ENCODE results near the gene SLC22A8. TPM values are rescaled to one million over a fixed set of nuclear protein-coding genes. Genes with fewer than 3 reads are reported as not detected.

SLC22A8 gene
- polyA plus RNA-seq, 3 donors, result not detected

DNA sequence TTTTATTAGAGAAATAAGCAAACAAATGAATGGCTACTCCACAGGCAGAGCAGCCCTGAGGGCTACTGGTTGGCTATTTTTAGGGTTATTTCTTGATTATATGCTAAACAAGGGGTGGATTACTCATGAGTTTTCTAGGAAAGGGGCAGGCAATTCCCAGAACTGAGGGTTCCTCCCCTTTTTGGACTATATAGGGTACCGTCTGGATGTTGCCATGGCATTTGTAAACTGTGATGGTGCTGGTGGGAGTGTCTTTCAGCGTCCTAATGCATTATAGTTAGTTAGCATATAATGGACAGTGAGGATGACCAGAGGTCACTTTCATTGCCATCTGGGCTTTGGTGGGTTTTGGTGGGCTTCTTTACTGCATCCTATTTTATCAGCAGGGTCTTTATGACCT lies 50.1 kb downstream of the SLC22A8 start:
- TF ChIP-seq, protein P1, sequence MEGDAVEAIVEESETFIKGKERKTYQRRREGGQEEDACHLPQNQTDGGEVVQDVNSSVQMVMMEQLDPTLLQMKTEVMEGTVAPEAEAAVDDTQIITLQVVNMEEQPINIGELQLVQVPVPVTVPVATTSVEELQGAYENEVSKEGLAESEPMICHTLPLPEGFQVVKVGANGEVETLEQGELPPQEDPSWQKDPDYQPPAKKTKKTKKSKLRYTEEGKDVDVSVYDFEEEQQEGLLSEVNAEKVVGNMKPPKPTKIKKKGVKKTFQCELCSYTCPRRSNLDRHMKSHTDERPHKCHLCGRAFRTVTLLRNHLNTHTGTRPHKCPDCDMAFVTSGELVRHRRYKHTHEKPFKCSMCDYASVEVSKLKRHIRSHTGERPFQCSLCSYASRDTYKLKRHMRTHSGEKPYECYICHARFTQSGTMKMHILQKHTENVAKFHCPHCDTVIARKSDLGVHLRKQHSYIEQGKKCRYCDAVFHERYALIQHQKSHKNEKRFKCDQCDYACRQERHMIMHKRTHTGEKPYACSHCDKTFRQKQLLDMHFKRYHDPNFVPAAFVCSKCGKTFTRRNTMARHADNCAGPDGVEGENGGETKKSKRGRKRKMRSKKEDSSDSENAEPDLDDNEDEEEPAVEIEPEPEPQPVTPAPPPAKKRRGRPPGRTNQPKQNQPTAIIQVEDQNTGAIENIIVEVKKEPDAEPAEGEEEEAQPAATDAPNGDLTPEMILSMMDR (IDR thresholded peaks at IDR 0.05), result no peak
- Histone ChIP-seq H3K4me3 (replicated peaks in 1 of 3; ENCODE audit: low read depth in 2 of 3, low read length in 3 of 3) (no peak overlapping the region), H3K79me2 (ENCODE audit: insufficient read depth, low read length) (no peaks in the 10 kb centered on the region), H3K27ac (ENCODE audit: low read depth in 1 of 2, low read length in 2 of 2) (no peak overlapping the region), H3K4me2 (replicated peaks; ENCODE audit: extremely low read depth, low read length, poor library complexity, severe bottlenecking) (no peak overlapping the region), H3K9ac (ENCODE audit: insufficient read depth, low read length, poor library complexity, severe bottlenecking) (no peak overlapping the region), H3K27me3 (ENCODE audit: control insufficient read depth in 2 of 2, insufficient read depth in 2 of 2, low read length in 2 of 2) (peaks cover 5 to 14% of the 10 kb centered on the region in 2 donors), H3K36me3 (replicated peaks in 1 of 2; ENCODE audit: control insufficient read depth in 1 of 2, insufficient read depth in 2 of 2, low read length in 2 of 2) (no peaks in the 10 kb centered on the region), H3K4me1 (ENCODE audit: control insufficient read depth in 1 of 2, insufficient read depth in 2 of 2, low read length in 2 of 2) (no peaks in the 10 kb centered on the region), H4K20me1 (ENCODE audit: insufficient read depth, low read length) (no peaks in the 10 kb centered on the region), H2AFZ (ENCODE audit: insufficient read depth, low read depth, low read length, poor library complexity, severe bottlenecking) (no peak overlapping the region), H3K9me3 (replicated peaks in 1 of 2; ENCODE audit: control insufficient read depth in 1 of 2, insufficient read depth in 1 of 2, low read length in 2 of 2) (no peaks in the 10 kb centered on the region)
- Mint-ChIP-seq H3K9me3 (peaks cover 0 to 13% (median 3%) of the 10 kb centered on the region in 7 donors), H3K4me1 (no peaks in the 10 kb centered on the region), H3K27me3 (ENCODE audit: low read depth in 3 of 3) (peaks cover 6 to 32% (median 16%) of the 10 kb centered on the region in 3 donors), H3K27ac (no peak overlapping the region), H3K36me3 (no peaks in the 10 kb centered on the region), H3K4me3 (no peak overlapping the region)
- DNase-seq, result no peak
- 88% methylated on average over 1 of the region's 2 CpGs for WGBS (ENCODE audit: insufficient coverage)
- intact Hi-C loops (cut with micrococcal nuclease), result no loop called here

DNA sequence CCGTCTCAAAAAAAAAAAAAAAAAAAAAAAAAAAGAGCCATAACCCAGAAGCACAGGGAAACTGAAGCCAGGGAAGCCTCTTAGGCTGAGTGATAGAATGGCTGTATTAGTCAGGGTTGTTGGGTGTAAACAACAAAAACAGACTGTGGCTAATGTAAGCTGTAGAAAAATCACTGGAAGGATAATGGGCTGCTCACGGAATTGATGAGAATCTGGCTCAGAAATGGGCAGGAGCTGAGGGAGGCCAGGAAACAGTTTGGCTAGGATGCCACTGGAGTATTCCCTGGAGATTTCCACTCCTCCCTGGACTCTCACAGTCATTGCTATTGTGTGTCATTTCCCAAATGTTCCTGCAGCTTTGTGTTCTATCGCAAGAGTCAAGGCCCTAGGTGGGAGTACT lies 53.2 kb downstream of the SLC22A8 start:
- Histone ChIP-seq H3K36me3 (replicated peaks in 1 of 2; ENCODE audit: control insufficient read depth in 1 of 2, insufficient read depth in 2 of 2, low read length in 2 of 2) (no peaks in the 10 kb centered on the region), H3K4me2 (replicated peaks; ENCODE audit: extremely low read depth, low read length, poor library complexity, severe bottlenecking) (no peak overlapping the region), H3K79me2 (ENCODE audit: insufficient read depth, low read length) (no peaks in the 10 kb centered on the region), H3K9ac (ENCODE audit: insufficient read depth, low read length, poor library complexity, severe bottlenecking) (no peak overlapping the region), H3K27me3 (ENCODE audit: control insufficient read depth in 2 of 2, insufficient read depth in 2 of 2, low read length in 2 of 2) (peaks cover 0 to 4% of the 10 kb centered on the region in 2 donors), H3K4me3 (replicated peaks in 1 of 3; ENCODE audit: low read depth in 2 of 3, low read length in 3 of 3) (no peak overlapping the region), H3K9me3 (replicated peaks in 1 of 2; ENCODE audit: control insufficient read depth in 1 of 2, insufficient read depth in 1 of 2, low read length in 2 of 2) (no peaks in the 10 kb centered on the region), H3K27ac (ENCODE audit: low read depth in 1 of 2, low read length in 2 of 2) (no peak overlapping the region), H4K20me1 (ENCODE audit: insufficient read depth, low read length) (no peaks in the 10 kb centered on the region), H3K4me1 (ENCODE audit: control insufficient read depth in 1 of 2, insufficient read depth in 2 of 2, low read length in 2 of 2) (no peaks in the 10 kb centered on the region), H2AFZ (ENCODE audit: insufficient read depth, low read depth, low read length, poor library complexity, severe bottlenecking) (no peak overlapping the region)
- Mint-ChIP-seq H3K36me3 (no peaks in the 10 kb centered on the region), H3K9me3 (peaks cover 0 to 11% (median 3%) of the 10 kb centered on the region in 7 donors), H3K27ac (no peak overlapping the region), H3K4me1 (peaks cover 8% of the 10 kb centered on the region), H3K27me3 (ENCODE audit: low read depth in 3 of 3) (peaks cover 10 to 15% (median 13%) of the 10 kb centered on the region in 3 donors), H3K4me3 (no peak overlapping the region)
- WGBS (ENCODE audit: insufficient coverage), result 100% methylated on average over 2 of the region's 3 CpGs
- no peak for DNase-seq
- intact Hi-C loops (cut with micrococcal nuclease), result no loop called here
- TF ChIP-seq, protein P1 (IDR thresholded peaks at IDR 0.05), result no peak

Data from CD14-positive monocyte (primary cell).